HEK293T (cell line): ENCODE results near the gene EPHA10.
"Not testable (repeated sequence)": the region's sequence is repeated elsewhere in the genome, so short reads cannot be mapped to it uniquely, and the experiment has no call there.

Experiments
- CTCF ChIA-PET: fragments of 350-600 bp; formaldehyde crosslinking; extraction: SDS; loops from one replicate; lab custom pipeline; 2021; ENCODE audit warnings: antibody characterized with exemption, inconsistent platforms; lab: Yijun Ruan, JAX
- POLR2A ChIA-PET: fragments of 350-600 bp; formaldehyde crosslinking; extraction: SDS; loops from one replicate; lab custom pipeline; 2020; ENCODE audit warnings: antibody characterized with exemption, inconsistent platforms; lab: Yijun Ruan, JAX
- DNase-seq: peaks from one replicate; pipeline ENCODE4 v3.0.0; 2012; ENCODE audit warnings: mixed read lengths; ENCODE audit errors: extremely low spot score
- ARNT ChIP-seq: fragments of 450-650 bp; IDR thresholded peaks from 2 replicates; pipeline ENCODE4 v1.6.1; 2017; ENCODE audit warnings: mild to moderate bottlenecking
- BHLHE40 ChIP-seq: fragments of 450-650 bp; IDR thresholded peaks from 2 replicates; pipeline ENCODE4 v1.6.1; 2016; ENCODE audit warnings: mild to moderate bottlenecking, moderate library complexity, borderline replicate concordance
- CTBP1 ChIP-seq: fragments of 450-650 bp; IDR thresholded peaks from 2 replicates; pipeline ENCODE4 v1.6.1; 2016; ENCODE audit warnings: borderline replicate concordance
- ELF4 ChIP-seq: fragments of 450-650 bp; IDR thresholded peaks from 2 replicates; pipeline ENCODE4 v1.6.1; 2017; ENCODE audit warnings: antibody characterized with exemption
- FOXA1 ChIP-seq: fragments of 450-650 bp; IDR thresholded peaks from 2 replicates; pipeline ENCODE4 v1.6.1; 2016; ENCODE audit warnings: mild to moderate bottlenecking
- FOXK2 ChIP-seq: fragments of 450-650 bp; IDR thresholded peaks from 2 replicates; pipeline ENCODE4 v1.6.1; 2016; ENCODE audit warnings: mild to moderate bottlenecking
- FOXM1 ChIP-seq: fragments of 450-650 bp; IDR thresholded peaks from 2 replicates; pipeline ENCODE4 v1.6.1; 2017; ENCODE audit warnings: mild to moderate bottlenecking, borderline replicate concordance
- HDGF ChIP-seq: fragments of 450-650 bp; IDR thresholded peaks from 2 replicates; pipeline ENCODE4 v1.6.1; 2017; ENCODE audit warnings: antibody characterized with exemption, borderline replicate concordance
- L3MBTL2 ChIP-seq: fragments of 450-650 bp; conservative IDR thresholded peaks from 2 replicates; pipeline ENCODE4 v1.6.1; 2016; ENCODE audit warnings: mild to moderate bottlenecking
- LEF1 ChIP-seq: fragments of 450-650 bp; IDR thresholded peaks from 2 replicates; pipeline ENCODE4 v1.6.1; 2017; ENCODE audit warnings: mild to moderate bottlenecking, borderline replicate concordance
- NFRKB ChIP-seq: fragments of 450-650 bp; IDR thresholded peaks from 2 replicates; pipeline ENCODE4 v1.6.1; 2016; ENCODE audit warnings: mild to moderate bottlenecking, moderate library complexity
- PKNOX1 ChIP-seq: fragments of 450-650 bp; IDR thresholded peaks from 2 replicates; pipeline ENCODE4 v1.6.1; 2016
- SP1 ChIP-seq: fragments of 450-650 bp; IDR thresholded peaks from 2 replicates; pipeline ENCODE4 v1.6.1; 2017
- SUZ12 ChIP-seq: fragments of 450-650 bp; IDR thresholded peaks from 2 replicates; pipeline ENCODE4 v1.6.1; 2016; ENCODE audit warnings: mild to moderate bottlenecking
- TARDBP ChIP-seq: fragments of 450-650 bp; IDR thresholded peaks from 2 replicates; pipeline ENCODE4 v1.6.1; 2016
- ZNF384 ChIP-seq: fragments of 450-650 bp; IDR thresholded peaks from 2 replicates; pipeline ENCODE4 v1.6.1; 2016

EPHA10 gene

GRCh38 chr1:37691497-37692077 is 73.3 kb downstream of the EPHA10 start:
- DNase-seq, result peak; percentile 28

DNA sequence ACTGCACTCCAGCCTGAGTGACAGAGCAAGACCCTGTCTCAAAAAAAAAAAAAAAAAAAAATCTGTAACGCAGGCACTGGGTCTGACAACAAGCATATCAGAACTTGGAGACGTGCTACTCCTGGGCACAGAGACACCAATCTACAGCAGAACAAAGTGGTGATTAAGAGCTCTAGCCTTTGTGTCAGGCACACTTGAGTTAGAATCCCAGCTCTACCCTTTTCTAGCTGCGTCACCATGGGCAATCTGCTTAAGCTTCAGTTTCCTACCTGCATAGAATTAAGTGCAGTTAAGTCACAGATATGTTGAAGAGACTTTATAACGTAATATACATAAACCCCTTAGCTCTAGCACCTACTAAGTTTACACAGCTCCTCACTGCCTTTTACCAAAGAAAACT is 76.0 kb downstream of the EPHA10 start:
- POLR2A ChIA-PET, result interaction anchor here (1.1 to 3.6 kb wide), 5 partner anchors 13 to 189 kb away, joined by 3 to 19 read pairs (median 6); partner anchors contain the start of gene GNL2
- DNase-seq, result no peak
- CTCF ChIA-PET, result interaction anchor here (2.0 kb wide), 1 partner anchor 86 kb away, joined by 9 read pairs; no protein-coding TSS in a partner anchor

More at GRCh38 chr1:37691497-37692077, 73.3 kb downstream of the EPHA10 start:
- ChIA-PET POLR2A (interaction anchor here (0.9 to 3.6 kb wide), 8 partner anchors 10 to 177 kb away, joined by 3 to 19 read pairs (median 5); partner anchors contain the start of genes C1orf122, MEAF6 and YRDC), CTCF (interaction anchor here (0.6 to 1.8 kb wide), 3 partner anchors 18 to 74 kb away, joined by 3 to 5 read pairs (median 5); no protein-coding TSS in a partner anchor)
- TF ChIP-seq ELF4 (no peak), ARNT (no peak), L3MBTL2 (peak; percentile 77), HDGF (peak; percentile 54; the same call in 1 of the 2 replicates)

DNA sequence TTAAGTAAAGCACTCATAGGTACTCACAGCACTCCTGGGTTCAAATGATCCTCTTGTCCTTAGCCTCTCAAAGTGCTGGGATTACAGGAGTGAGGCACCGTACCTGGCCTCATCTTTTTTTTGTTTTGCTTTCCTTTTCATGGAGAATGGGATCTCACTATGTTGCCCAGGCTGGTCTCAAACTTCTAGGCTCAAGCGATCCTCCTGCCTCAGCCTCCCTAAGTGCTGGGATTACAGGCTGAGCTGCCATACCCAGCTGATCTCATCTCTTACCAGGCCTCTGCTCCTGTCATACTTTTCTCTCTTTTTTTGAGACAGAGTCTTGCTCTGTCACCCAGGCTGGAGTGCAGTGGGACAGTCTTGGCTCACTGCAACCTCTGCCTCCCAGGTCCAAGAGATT is 77.2 kb downstream of the EPHA10 start:
- DNase-seq, POLR2A ChIA-PET, CTCF ChIA-PET: not testable (repeated sequence)

More for the DNA sequence above, 76.0 kb downstream of the EPHA10 start:
- TF ChIP-seq HDGF (no peak), NFRKB (no peak)

DNA sequence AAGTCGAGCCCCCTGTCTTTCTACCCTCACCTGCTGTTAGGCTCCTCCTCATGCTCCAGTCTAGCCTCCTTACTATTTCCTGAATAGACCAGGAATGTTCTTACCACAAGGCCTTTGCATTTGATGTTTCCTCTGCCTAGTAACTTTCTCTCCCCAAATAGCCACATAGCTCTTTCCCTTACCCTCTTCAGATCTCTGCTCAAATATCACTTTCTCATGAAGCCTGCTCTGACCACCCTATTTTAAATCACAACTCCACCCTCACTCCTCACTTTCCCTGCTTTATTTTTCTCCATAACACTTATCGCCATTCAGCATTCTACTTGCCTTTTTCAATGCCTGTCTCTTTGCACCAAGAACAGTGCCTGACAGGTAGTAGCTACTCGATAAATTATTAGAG is 79.2 kb downstream of the EPHA10 start:
- ChIA-PET POLR2A (no interaction called here), CTCF (interaction anchor here (0.6 kb wide), 1 partner anchor 17 kb away, joined by 3 read pairs; no protein-coding TSS in a partner anchor)
- no peak for DNase-seq
- TF ChIP-seq PKNOX1 (no peak), SUZ12 (no peak), TARDBP (no peak), CTBP1 (no peak), L3MBTL2 (no peak), FOXK2 (no peak), SP1 (no peak), LEF1 (no peak), ZNF384 (no peak), HDGF (no peak), BHLHE40 (no peak), ARNT (no peak)

DNA sequence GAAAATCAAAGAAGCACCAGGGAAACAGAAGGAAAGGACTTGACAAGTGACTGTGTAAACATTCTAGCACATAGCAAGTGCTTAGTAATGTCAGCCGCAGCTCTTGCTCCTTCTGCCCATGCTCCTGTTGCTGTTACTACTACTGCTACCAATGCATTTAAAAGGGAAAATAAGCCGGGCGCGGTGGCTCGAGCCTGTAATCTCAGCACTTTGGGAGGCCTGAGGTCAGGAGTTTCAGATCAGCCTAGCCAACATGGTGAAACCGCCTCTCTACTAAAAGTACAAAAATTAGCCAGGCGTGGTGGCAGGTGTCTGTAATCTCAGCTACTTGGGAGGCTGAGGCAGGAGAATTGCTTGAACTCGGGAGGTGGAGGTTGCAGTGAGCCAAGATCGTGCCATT is 80.7 kb downstream of the EPHA10 start:
- CTCF ChIA-PET, result interaction anchor here (1.3 to 5.2 kb wide), 2 partner anchors 80 to 176 kb away, joined by 3 to 57 read pairs; no protein-coding TSS in a partner anchor
- POLR2A ChIA-PET, result interaction anchor here (1.5 kb wide), 1 partner anchor 82 kb away, joined by 4 read pairs; no protein-coding TSS in a partner anchor

DNA sequence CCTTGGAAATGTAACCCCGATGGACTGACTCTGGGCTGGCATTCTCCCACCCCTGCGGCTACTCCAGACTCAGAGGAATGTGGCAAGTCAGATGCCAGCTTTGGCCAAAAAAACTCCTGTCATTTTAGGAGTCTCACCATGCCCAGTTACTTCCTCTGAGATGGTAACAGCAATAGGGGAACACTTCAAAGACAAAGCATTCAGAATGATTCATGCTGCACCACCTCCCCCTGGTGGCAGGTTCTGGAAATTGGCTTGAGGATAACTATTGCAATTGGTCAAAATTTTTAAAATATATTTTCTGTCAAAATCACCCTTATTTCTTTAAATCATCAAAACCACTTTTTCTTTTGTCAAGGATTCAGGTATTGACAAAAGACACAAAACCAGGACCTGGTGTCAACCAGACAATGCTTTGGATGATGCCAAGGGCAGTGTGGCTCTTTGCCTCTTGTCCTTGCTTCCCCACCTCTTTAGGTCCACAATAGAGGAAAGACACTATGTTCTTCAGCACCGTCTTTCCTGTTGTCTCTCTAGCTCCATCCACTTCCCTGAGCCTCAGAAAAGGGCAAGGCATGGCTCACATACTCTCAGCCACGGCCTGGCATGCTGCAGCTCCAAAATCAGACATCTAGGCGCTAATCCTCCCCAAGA is 82.5 kb downstream of the EPHA10 start:
- peak; percentile 66 for DNase-seq
- ChIA-PET POLR2A (interaction anchor here (2.8 kb wide), 1 partner anchor 9 kb away, joined by 14 read pairs; the partner anchor contains the start of gene CDCA8), CTCF (interaction anchor here (0.7 to 5.2 kb wide), 8 partner anchors 8 to 209 kb away, joined by 3 to 57 read pairs (median 4); partner anchors contain the start of genes CDCA8 and RSPO1)
- no peak for TF ChIP-seq SUZ12

More for the DNA sequence above, 80.7 kb downstream of the EPHA10 start:
- DNase-seq, result not testable (repeated sequence)

- CTCF ChIA-PET, result interaction anchor here (1.0 to 5.2 kb wide), 4 partner anchors 46 to 99 kb away, joined by 3 to 57 read pairs (median 4); partner anchors contain the start of gene RSPO1
- no peak for DNase-seq
- POLR2A ChIA-PET, result interaction anchor here (2.8 kb wide), 1 partner anchor 10 kb away, joined by 14 read pairs; the partner anchor contains the start of gene CDCA8
- no peak for TF ChIP-seq BHLHE40
- TF ChIP-seq ARNT, result no peak
- no peak for TF ChIP-seq ELF4
- TF ChIP-seq PKNOX1, result no peak
- TF ChIP-seq L3MBTL2, result no peak
- TF ChIP-seq SP1, result no peak
- TF ChIP-seq HDGF, result no peak
- TF ChIP-seq LEF1, result no peak
- no peak for TF ChIP-seq NFRKB
- TF ChIP-seq ZNF384, result no peak
- no peak for TF ChIP-seq SUZ12
- no peak for TF ChIP-seq FOXA1
- no peak for TF ChIP-seq TARDBP
- TF ChIP-seq FOXK2, result no peak
- TF ChIP-seq FOXM1, result no peak
- TF ChIP-seq CTBP1, result no peak
Observed at GRCh38 chr1:37680933-37681332, 84.0 kb downstream of the EPHA10 start.
